Measurements from ENCODE around the gene PTPN2. TPM values are rescaled to one million over a fixed set of nuclear protein-coding genes. Genes with fewer than 3 reads are reported as not detected.
"Not testable (repeated sequence)": the region's sequence is repeated elsewhere in the genome, so short reads cannot be mapped to it uniquely, and the experiment has no call there.

The PTPN2 gene
- total RNA-seq, 2 donors from 2014 or later = 13.2 to 14.3 TPM

DNA sequence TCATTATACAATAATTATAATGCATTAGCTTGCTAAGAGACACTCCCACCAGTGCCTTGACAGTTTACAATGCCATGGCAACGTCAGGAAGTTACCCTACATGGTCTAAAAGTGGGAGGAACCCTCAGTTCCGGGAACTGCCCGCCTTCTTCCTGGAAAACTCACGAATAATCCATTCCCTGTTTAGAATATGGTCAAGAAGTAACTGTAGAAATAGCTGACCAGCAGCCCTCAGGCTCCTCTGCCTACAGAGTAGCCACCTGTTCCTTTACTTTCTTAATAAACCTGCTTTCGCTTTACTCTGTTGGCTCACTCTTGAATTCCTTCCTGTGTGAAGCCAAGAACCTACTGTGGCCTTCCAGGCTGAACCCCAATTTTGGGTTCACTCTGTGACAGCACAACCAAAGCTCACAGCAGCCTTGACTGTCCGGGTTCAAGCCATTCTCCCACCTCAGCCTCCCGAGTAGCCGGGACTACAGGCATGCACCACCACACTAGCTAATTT lies 20.0 kb upstream of the PTPN2 start:
- H3K27ac ChIP-seq = no peak overlapping the region
- H3K4me1 ChIP-seq = peaks cover 0 to 9% of the 10 kb centered on the region in 2 donors
- DNase-seq (ENCODE audit: low spot score) = no peak
- H3K4me3 ChIP-seq = no peak overlapping the region
- H3K36me3 ChIP-seq = no peaks in the 10 kb centered on the region
- TF ChIP-seq, protein P1, sequence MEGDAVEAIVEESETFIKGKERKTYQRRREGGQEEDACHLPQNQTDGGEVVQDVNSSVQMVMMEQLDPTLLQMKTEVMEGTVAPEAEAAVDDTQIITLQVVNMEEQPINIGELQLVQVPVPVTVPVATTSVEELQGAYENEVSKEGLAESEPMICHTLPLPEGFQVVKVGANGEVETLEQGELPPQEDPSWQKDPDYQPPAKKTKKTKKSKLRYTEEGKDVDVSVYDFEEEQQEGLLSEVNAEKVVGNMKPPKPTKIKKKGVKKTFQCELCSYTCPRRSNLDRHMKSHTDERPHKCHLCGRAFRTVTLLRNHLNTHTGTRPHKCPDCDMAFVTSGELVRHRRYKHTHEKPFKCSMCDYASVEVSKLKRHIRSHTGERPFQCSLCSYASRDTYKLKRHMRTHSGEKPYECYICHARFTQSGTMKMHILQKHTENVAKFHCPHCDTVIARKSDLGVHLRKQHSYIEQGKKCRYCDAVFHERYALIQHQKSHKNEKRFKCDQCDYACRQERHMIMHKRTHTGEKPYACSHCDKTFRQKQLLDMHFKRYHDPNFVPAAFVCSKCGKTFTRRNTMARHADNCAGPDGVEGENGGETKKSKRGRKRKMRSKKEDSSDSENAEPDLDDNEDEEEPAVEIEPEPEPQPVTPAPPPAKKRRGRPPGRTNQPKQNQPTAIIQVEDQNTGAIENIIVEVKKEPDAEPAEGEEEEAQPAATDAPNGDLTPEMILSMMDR (IDR thresholded peaks at IDR 0.05) = no peak
- H3K27me3 ChIP-seq = no peaks in the 10 kb centered on the region
- H3K9me3 ChIP-seq = no peaks in the 10 kb centered on the region

DNA sequence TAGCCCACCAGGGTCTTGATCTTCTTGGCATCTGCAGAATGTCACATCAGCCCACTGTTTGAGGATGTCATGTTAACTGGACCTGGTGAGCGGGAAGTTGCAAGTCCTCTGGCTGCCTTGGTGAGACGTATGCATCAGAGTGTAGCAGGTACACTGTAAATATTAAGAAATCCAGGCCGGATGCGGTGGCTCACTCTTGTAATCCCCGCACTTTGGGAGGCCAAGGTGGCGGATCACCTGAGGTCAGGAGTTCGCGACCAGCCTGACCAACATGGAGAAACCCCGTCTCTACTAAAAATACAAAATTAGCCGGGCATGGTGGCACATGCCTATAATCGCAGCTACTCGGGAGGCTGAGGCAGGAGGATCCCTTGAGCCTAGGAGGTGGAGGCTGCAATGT lies 17.2 kb upstream of the PTPN2 start:
- not testable (repeated sequence) for H3K9me3 ChIP-seq; H3K4me1 ChIP-seq; DNase-seq (ENCODE audit: low spot score); H3K27me3 ChIP-seq; H3K27ac ChIP-seq; H3K36me3 ChIP-seq; H3K4me3 ChIP-seq

DNA sequence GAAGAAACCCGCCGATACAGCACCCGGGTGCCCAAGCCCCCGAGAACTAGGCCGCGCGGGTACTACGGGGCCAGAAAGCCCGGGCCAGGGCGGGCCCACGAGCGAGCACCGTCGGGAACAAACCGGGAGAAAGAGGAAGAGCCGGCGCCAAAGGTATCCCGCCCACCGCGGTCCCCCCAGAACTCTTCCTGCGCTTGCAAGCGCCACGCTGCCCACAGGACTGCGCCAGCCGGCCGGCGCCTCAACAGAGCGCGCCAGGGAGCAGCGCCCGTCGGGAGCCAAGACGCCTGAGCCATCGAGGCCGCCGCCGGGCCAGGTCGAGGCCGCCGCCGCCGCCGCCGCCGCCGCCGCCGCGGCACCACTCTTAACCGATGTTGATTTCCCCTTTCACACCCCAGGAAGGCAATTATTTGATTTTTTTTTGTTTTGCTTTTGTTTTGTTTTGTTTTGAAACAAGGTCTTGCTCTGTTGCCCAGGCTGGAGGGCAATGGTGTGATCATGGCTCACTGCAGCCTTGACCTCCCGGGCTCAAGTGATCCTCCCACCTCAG lies 12.8 kb upstream of the PTPN2 start:
- H3K27ac ChIP-seq; H3K4me1 ChIP-seq; H3K27me3 ChIP-seq; DNase-seq (ENCODE audit: low spot score); H3K36me3 ChIP-seq; H3K9me3 ChIP-seq: not testable (repeated sequence)
- peak overlapping the region in 1 of 2 donors; percentile 36 for H3K4me3 ChIP-seq

DNA sequence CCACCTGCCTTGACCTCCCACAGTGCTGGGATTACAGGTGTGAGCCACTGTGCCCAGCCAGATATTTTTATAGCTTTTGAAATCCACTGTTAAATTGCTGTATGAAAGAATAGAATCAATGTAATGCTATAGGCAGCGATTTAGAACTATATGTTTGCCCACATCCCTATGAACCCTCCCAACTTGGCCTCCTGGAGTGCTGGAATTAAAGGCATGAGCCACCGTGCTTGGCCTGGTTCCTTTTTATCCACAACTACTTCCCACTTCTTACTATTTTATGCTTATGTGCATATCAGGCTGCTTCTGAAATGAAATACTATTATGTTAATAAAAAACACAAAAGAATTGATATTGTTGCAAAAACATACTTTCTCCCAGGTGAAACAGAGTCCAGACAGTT lies 11.6 kb upstream of the PTPN2 start:
- Histone ChIP-seq H3K9me3 (no peaks in the 10 kb centered on the region), H3K27ac (no peak overlapping the region), H3K36me3 (no peaks in the 10 kb centered on the region), H3K4me1 (no peaks in the 10 kb centered on the region), H3K4me3 (no peak overlapping the region), H3K27me3 (no peaks in the 10 kb centered on the region)
- TF ChIP-seq, protein P1 (IDR thresholded peaks at IDR 0.05) = no peak
- no peak for DNase-seq (ENCODE audit: low spot score)

DNA sequence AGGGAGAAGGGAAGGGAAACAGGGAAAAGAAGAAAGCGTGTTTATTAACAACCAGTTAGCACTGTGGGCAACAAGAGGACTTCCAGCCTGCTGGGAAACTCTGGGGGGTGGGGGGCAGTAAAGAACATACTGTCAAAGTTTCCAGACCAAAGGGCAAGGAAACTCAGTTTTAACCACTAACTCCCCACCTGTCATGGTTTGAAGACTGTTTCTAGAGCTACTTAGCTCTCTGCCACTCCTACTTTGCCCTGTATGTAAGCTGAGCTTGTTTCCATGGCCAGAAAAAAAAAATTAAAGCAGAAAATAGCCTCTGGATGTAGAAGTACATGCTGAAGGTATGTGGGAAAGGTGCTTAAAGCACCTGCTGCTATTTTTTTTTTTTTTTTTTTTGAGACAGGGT lies 11.0 kb upstream of the PTPN2 start:
- no peaks in the 10 kb centered on the region for H3K27me3 ChIP-seq
- H3K4me3 ChIP-seq = no peak overlapping the region
- no peaks in the 10 kb centered on the region for H3K4me1 ChIP-seq
- TF ChIP-seq, protein P1 (IDR thresholded peaks at IDR 0.05) = no peak
- no peaks in the 10 kb centered on the region for H3K9me3 ChIP-seq
- DNase-seq (ENCODE audit: low spot score) = no peak
- H3K27ac ChIP-seq = no peak overlapping the region
- no peaks in the 10 kb centered on the region for H3K36me3 ChIP-seq

DNA sequence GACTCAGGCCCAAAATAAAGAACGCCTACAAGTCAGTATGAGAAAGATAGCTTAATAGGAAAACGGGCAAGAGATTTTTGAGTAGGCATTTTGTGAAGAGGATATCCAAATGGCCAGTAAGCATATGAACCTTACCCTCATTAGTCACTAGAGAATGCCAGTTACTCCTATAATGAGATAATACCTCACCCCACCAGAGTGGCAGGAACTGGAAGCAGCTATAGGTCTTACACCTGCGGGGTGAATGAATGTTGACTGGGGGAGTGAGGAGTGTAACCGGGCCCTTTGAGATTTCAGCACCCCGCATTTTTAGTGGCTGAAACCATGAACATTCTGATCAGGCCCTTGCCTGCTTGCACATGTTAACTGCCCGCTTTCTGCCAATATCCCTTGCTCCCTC lies 7.5 kb upstream of the PTPN2 start:
- Histone ChIP-seq H3K4me1 (no peaks in the 10 kb centered on the region), H3K27me3 (no peaks in the 10 kb centered on the region), H3K9me3 (no peaks in the 10 kb centered on the region), H3K27ac (no peak overlapping the region), H3K36me3 (no peaks in the 10 kb centered on the region), H3K4me3 (no peak overlapping the region)
- no peak for DNase-seq (ENCODE audit: low spot score)
- TF ChIP-seq, protein P1 (IDR thresholded peaks at IDR 0.05) = no peak

DNA sequence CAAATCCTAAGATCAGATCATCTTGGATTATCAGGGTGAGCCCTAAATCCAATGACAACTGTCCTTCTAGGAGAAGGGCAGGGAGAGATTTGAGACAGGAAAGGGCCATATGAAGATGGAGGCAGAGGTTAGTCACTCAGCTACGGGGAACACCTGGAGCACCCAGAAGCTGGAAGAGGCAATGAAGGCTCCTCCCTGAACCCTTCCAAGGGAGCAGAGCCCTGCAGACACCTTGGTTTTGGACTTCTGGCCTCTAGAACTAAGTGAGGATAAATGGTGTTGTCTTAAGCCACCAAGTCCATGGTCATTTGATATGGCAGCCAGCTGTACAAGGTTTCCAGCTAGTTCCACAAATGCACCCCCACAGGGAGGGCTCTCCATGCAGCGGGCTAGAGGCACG lies 6.9 kb upstream of the PTPN2 start:
- Histone ChIP-seq H3K36me3 (no peaks in the 10 kb centered on the region), H3K4me3 (no peak overlapping the region), H3K9me3 (no peaks in the 10 kb centered on the region), H3K27me3 (no peaks in the 10 kb centered on the region), H3K4me1 (no peaks in the 10 kb centered on the region), H3K27ac (no peak overlapping the region)
- DNase-seq (ENCODE audit: low spot score) = no peak
- TF ChIP-seq, protein P1 (IDR thresholded peaks at IDR 0.05) = no peak

All from right atrium auricular region (tissue), 2 donors.